PC-9 (cell line): ENCODE results near the gene PILRA. TPM values are rescaled to one million over a fixed set of nuclear protein-coding genes. Genes with fewer than 3 reads are reported as not detected.
"Not testable (repeated sequence)": the region's sequence is repeated elsewhere in the genome, so short reads cannot be mapped to it uniquely, and the experiment has no call there.

Experiments
- BruUV-seq: library from RNA; stranded (reverse); fragments of 400-500 nt; replicated peaks from 2 replicates; lab custom pipeline; 2021; lab: Mats Ljungman, UMichigan
- CTCF ChIA-PET: fragments of 300-600 bp; sonication (Branson Sonifier 250); formaldehyde crosslinking; loops from one replicate; lab custom pipeline; 2022; ENCODE audit warnings: antibody characterized with exemption; lab: Charles Lee
- POLR2A ChIA-PET: fragments of 300-600 bp; sonication (Branson Sonifier 250); formaldehyde crosslinking; loops from one replicate; lab custom pipeline; 2022; ENCODE audit warnings: antibody characterized with exemption; ENCODE audit not compliant: unreplicated experiment; lab: Charles Lee
- DNase-seq, 2 experiments: peaks; one replicate each; pipeline versions ENCODE4 v3.0.0 to v3.0.0-alpha.2; 2015 to 2022; ENCODE audit warnings: mixed read lengths in 1 of 2
- H2AFZ ChIP-seq: fragments of 200-600 bp; sonication (generic); 2 replicates; pipeline ENCODE4 v1.8.1; 2017; ENCODE audit warnings: antibody characterized with exemption
- H3F3A ChIP-seq: fragments of 200-600 bp; sonication (generic); 2 replicates; pipeline ENCODE4 v1.8.1; 2017; ENCODE audit warnings: antibody characterized with exemption, mild to moderate bottlenecking, low read depth; ENCODE audit not compliant: insufficient read depth
- H3K27ac ChIP-seq: fragments of 200-600 bp; sonication (generic); 2 replicates; pipeline ENCODE4 v1.6.1; 2016; ENCODE audit warnings: mixed run types
- H3K27me3 ChIP-seq: fragments of 200-600 bp; sonication (generic); 2 replicates; pipeline ENCODE4 v1.6.1; 2016; ENCODE audit warnings: low read depth, mixed run types; ENCODE audit not compliant: insufficient read depth
- H3K36me3 ChIP-seq: fragments of 200-600 bp; sonication (generic); 2 replicates; pipeline ENCODE4 v1.6.1; 2016; ENCODE audit warnings: low read depth, mixed run types
- H3K4me1 ChIP-seq: fragments of 200-600 bp; sonication (generic); replicated peaks from 2 replicates; pipeline ENCODE4 v1.6.1; 2016; ENCODE audit warnings: mixed run types; ENCODE audit not compliant: insufficient read depth
- H3K4me2 ChIP-seq: fragments of 200-600 bp; sonication (generic); 2 replicates; pipeline ENCODE4 v1.6.1; 2017; ENCODE audit warnings: mixed run types
- H3K4me3 ChIP-seq: fragments of 200-600 bp; sonication (generic); 2 replicates; pipeline ENCODE4 v1.6.1; 2016; ENCODE audit warnings: mixed run types
- H3K79me2 ChIP-seq: fragments of 200-600 bp; sonication (generic); 2 replicates; pipeline ENCODE4 v1.6.1; 2017; ENCODE audit warnings: low read depth, mixed run types
- H3K9me2 ChIP-seq: fragments of 200-600 bp; sonication (generic); 2 replicates; pipeline ENCODE4 v1.8.1; 2017; ENCODE audit warnings: mild to moderate bottlenecking; ENCODE audit not compliant: insufficient read depth
- H3K9me3 ChIP-seq: fragments of 200-600 bp; sonication (generic); 2 replicates; pipeline ENCODE4 v1.8.1; 2016; ENCODE audit warnings: low read depth; ENCODE audit not compliant: insufficient read depth
- H4K20me1 ChIP-seq: fragments of 200-600 bp; sonication (generic); 2 replicates; pipeline ENCODE4 v1.8.1; 2017; ENCODE audit not compliant: insufficient read depth
- CTCF ChIP-seq: fragments of 200-600 bp; sonication (generic); conservative IDR thresholded peaks from 2 replicates; pipeline ENCODE4 v1.6.1; 2017; ENCODE audit warnings: mixed run types, antibody characterized with exemption, mild to moderate bottlenecking, moderate library complexity
- EZH2 ChIP-seq: fragments of 200-600 bp; sonication (generic); IDR thresholded peaks from 2 replicates; pipeline ENCODE4 v1.8.0; 2017; ENCODE audit warnings: antibody characterized with exemption, low read depth
- intact Hi-C: fragments of 100-400 bp; cut with micrococcal nuclease; formaldehyde crosslinking; loops from one replicate; pipeline ENCODE4 v1.10.0; 2022; ENCODE audit not compliant: unreplicated experiment
- total RNA-seq: library from RNA; stranded (reverse); gene quantifications from 2 replicates; pipeline ENCODE4 v1.2.3, GENCODE V29; 2021

Gene PILRA
- total RNA-seq, 1 experiment from 2014 or later: 2.8 TPM

DNA sequence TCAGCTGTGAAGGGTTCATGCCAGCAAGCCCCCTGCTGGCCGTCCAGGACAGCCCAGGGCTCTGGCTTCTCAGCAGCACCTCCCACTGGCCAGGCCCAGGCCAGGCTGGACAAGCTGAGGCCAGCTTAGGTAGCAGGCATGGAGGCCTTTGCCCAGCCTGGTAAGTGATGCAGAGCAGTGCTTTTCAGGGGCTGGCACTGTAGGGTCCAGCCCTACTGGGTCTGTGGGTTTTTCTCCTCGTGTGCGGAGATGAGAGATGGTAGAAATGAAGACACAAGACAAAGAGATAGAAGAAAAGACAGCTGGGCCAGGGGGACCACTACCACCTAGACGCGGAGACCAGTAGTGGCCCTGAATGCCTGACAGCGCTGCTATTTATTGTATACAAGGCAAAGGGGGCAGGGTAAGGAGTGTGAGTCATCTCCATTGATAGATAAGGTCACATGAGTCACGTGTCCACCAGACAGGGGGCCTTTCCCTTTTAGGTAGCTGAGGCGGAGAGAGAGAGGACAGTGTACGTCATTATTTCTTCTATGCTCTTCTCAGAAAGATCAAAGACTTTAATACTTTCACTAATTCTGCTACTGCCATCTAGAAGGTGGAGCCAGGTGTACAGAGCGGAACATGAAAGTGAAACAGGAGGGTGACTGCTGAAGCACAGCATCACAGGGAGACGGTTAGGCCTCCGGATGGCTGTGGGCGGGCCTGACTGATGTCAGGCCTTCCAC, 28.6 kb upstream of the PILRA start:
- H3K4me2 ChIP-seq, H2AFZ ChIP-seq, intact Hi-C loops, H3K9me3 ChIP-seq, H3K4me3 ChIP-seq, H3K27me3 ChIP-seq, H3K9me2 ChIP-seq, BruUV-seq: not testable (repeated sequence)
- Histone ChIP-seq H4K20me1 (peaks cover 63% of the 10 kb centered on the region), H3K36me3 (peaks cover 39% of the 10 kb centered on the region), H3K27ac (0 out of 2 replicates have a peak overlapping the region, but pooled peaks have one; percentile 17), H3K4me1 (peaks cover 43% of the 10 kb centered on the region), H3F3A (peaks cover 74% of the 10 kb centered on the region), H3K79me2 (peaks cover 51% of the 10 kb centered on the region)
- ChIA-PET POLR2A (interaction anchor here (0.5 kb wide), 1 partner anchor 207 kb away, joined by 4 read pairs; no protein-coding TSS in a partner anchor), CTCF (interaction anchor here (0.6 kb wide), 1 partner anchor 101 kb away, joined by 3 read pairs; no protein-coding TSS in a partner anchor)
- peak; percentile 50 to 56 for DNase-seq
- TF ChIP-seq CTCF: peak; percentile 66; the same call in 1 of the 2 replicates

DNA sequence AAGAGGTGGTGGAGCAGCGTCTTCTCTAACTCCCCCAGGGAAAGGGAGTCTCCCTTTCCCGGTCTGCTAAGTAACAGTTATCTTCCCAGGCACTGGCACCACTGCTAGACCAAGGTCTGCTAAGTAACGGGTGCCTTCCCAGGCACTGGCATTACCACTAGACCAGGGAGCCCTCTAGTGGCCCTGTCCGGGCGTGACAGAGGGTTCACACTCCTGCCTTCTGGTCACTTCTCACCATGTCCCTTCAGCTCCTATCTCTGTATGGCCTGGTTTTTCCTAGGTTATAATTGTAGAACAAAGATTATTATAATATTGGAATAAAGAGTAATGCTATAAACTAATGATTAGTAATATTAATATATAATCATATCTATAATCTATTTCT, 28.0 kb upstream of the PILRA start:
- BruUV-seq, H3K9me3 ChIP-seq, H3K9me2 ChIP-seq, H3K4me3 ChIP-seq, H3K4me2 ChIP-seq, intact Hi-C loops, H3K27ac ChIP-seq, H2AFZ ChIP-seq, CTCF ChIA-PET, H3K27me3 ChIP-seq, POLR2A ChIA-PET: not testable (repeated sequence)
- Histone ChIP-seq H3K4me1 (peaks cover 37% of the 10 kb centered on the region), H3K79me2 (peaks cover 47% of the 10 kb centered on the region), H3K36me3 (peaks cover 39% of the 10 kb centered on the region), H4K20me1 (peaks cover 65% of the 10 kb centered on the region), H3F3A (peaks cover 70% of the 10 kb centered on the region)
- peak; percentile 61 for TF ChIP-seq CTCF
- peak in 1 of 2 experiments; percentile 84 for DNase-seq

GRCh38 chr7:100346921-100347320, 26.4 kb upstream of the PILRA start:
- ChIA-PET CTCF (no interaction called here), POLR2A (interaction anchor here (0.5 to 0.6 kb wide), 2 partner anchors 82 to 157 kb away, joined by 3 to 5 read pairs; no protein-coding TSS in a partner anchor)
- Histone ChIP-seq H3K27ac (no peak overlapping the region), H3K27me3 (no peaks in the 10 kb centered on the region), H3K9me2 (no peaks in the 10 kb centered on the region), H4K20me1 (peaks cover 60% of the 10 kb centered on the region), H3K79me2 (peaks cover 45% of the 10 kb centered on the region), H3K36me3 (peaks cover 39% of the 10 kb centered on the region), H3F3A (peaks cover 59% of the 10 kb centered on the region), H3K4me1 (peaks cover 25% of the 10 kb centered on the region), H3K4me3 (no peak overlapping the region), H3K4me2 (no peak overlapping the region), H2AFZ (no peak overlapping the region), H3K9me3 (no peaks in the 10 kb centered on the region)
- TF ChIP-seq EZH2 (no peak), CTCF (no peak)
- no peak for DNase-seq
- intact Hi-C loops: no loop called here
- BruUV-seq: no TSS peak
